Activated CD8-positive, alpha-beta memory T cell treated with anti-CD3 and anti-CD28 coated beads, Interleukin-2, amount 50 U/mL, for 24 hours (primary cell): ENCODE results near the gene LPIN3.
"Not testable (repeated sequence)": the region's sequence is repeated elsewhere in the genome, so short reads cannot be mapped to it uniquely, and the experiment has no call there.

Source experiments
- DNase-seq: peaks from one replicate; pipeline ENCODE4 v3.0.0-alpha.2; 2020; ENCODE audit errors: extremely low read depth

Gene LPIN3, protein sequence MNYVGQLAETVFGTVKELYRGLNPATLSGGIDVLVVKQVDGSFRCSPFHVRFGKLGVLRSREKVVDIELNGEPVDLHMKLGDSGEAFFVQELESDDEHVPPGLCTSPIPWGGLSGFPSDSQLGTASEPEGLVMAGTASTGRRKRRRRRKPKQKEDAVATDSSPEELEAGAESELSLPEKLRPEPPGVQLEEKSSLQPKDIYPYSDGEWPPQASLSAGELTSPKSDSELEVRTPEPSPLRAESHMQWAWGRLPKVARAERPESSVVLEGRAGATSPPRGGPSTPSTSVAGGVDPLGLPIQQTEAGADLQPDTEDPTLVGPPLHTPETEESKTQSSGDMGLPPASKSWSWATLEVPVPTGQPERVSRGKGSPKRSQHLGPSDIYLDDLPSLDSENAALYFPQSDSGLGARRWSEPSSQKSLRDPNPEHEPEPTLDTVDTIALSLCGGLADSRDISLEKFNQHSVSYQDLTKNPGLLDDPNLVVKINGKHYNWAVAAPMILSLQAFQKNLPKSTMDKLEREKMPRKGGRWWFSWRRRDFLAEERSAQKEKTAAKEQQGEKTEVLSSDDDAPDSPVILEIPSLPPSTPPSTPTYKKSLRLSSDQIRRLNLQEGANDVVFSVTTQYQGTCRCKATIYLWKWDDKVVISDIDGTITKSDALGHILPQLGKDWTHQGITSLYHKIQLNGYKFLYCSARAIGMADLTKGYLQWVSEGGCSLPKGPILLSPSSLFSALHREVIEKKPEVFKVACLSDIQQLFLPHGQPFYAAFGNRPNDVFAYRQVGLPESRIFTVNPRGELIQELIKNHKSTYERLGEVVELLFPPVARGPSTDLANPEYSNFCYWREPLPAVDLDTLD

DNA sequence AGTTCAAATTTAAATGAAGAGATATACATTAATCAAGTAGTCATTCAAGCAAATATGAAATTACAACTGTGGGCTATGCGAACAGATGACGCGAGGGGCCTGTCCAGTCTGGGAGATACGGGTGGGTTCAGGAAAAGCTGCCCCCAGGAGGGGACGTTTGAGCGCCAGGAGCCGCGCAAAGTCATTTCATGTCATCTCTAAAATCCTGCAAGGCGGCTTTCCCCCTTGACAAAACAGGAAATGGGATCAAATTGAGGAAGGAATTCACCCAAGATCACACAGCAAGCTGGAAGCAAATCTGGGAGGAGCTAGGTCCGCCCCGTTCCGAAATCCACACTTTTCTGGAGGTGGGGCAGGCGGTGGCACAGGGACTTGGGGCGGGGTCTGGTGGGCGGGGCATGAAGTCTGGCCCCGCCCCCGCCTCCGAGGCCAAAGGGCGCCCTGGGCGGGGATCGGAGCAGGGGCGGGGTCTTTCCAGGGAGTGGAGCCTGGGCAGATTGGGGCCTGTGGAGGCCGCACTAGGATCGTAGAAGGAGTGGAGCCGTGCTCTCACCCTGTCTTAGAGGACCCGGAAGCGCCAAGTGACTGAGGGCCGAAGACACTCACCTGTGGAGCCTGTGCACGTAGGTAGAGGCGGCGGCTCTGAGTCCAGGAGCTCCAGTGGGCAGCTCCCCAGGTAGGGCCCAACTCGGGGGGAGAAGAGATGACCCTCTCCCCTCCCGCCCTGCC is at the start of gene LPIN3:
Gene LPIN3 (plus strand): TSS at position 495 of the 729 bp plus-strand sequence. CDS start 4,983 bp downstream, outside the sequence.
- DNase-seq, result no peak

DNA sequence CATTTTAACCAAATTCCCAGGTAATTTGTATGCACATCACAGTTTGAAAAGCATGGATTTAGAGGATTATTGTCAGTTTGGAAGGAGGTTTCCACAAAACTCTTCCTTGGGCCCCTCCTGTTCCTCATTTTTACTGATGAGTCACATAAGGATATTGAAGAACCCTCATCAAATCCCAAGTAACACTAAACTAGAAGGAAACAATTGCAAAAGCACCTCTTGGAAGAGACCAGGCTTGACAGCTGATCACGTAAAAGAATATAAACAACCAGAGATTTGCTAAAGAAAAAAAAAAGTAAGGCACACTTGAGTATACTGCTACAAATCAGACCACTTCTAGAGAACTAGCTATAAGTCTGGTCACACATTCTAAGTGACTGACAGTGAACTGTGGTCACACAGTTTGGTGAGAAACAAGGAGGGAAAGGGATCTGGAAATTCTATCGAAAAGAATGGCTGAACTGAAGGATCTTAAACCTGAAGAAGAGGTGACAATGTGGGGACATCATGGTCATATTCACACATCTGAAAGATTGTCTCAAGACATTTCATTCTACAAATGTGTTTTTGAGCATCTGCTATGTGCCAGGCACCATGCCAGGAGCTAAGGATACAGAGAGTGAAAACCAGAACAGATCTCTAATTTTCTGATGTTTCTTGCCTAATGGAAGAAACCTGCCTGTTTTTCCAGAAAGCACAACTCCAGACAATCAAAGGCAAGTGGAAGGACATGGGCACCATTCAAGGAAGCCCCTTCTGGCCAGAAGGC is 47.2 kb upstream of the LPIN3 start:
- DNase-seq, result no peak

DNA sequence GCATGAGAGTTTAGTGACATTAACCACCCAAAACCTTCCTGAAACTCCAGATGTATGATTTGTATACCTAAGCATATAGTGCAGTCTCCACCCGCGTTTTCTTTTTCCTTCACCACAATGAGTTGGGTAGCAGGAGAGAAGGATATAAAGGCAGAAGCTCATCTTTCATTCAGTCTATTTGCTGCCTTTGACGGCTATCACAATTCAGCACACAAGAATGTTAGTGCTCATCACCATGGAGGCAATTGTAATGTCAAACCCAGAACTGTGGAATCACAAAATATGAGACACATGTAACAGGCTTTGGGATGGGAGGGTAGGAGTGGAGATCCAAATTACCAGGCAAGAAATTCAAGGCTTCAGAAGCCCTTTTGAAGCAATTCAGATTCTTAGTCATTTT is 40.7 kb upstream of the LPIN3 start:
- DNase-seq, result no peak

DNA sequence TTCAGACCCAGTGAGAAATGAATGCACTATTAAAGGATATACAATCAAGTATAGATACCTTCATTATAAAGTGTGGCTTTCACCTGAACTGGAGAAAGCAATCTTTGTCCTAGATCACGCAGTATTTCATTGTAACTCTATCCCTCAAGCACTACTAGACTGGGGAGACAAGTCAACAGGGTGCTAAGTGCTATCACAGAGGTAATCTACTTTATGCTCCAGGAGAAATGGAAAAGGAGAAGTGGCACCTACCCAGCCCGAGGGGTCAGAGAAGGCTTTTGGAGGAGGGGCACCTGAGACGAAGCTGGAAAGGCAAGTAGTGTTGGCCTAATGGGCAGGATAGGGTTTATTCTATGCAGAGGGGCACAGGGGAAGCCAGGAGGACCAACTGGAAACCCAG is 40.2 kb upstream of the LPIN3 start:
- DNase-seq, result no peak

DNA sequence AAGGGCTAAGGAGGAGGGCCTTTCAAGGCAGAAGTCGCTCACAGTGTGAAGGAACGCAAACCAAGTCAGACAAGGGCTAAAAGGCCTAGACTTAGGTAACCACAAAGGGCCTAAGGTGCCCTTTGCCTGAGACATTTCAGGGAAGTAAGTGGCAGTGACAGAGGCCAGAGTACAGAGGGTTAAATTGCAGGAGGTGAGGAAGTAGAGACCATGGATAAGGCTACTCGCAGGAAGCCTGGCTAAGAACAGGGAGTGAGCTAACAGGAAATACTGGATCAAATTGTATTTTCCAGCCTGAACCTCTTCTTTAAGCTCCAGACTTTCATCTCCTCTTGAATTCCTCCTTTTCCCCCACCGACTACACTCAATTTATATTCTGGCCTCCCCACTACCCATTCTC is 39.7 kb upstream of the LPIN3 start:
- DNase-seq, result no peak

DNA sequence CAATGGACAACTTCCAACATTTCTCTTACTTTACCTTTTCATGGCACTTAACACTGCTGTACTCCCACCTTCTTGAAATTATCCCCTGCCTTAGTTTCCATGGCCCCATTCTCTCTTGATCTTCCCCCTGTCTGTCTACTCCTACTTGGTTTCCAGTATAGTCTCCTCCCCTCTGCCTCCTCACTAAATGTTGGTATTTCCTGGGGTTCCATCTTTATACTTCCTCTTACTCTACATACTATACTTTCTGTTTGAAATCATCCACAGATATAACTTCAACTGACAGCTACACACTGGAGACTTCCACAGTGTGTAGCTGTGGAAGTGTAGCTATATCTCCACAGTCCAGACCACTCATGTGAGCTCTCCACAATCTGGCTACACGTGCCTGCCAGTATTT is 36.6 kb upstream of the LPIN3 start:
- no peak for DNase-seq

DNA sequence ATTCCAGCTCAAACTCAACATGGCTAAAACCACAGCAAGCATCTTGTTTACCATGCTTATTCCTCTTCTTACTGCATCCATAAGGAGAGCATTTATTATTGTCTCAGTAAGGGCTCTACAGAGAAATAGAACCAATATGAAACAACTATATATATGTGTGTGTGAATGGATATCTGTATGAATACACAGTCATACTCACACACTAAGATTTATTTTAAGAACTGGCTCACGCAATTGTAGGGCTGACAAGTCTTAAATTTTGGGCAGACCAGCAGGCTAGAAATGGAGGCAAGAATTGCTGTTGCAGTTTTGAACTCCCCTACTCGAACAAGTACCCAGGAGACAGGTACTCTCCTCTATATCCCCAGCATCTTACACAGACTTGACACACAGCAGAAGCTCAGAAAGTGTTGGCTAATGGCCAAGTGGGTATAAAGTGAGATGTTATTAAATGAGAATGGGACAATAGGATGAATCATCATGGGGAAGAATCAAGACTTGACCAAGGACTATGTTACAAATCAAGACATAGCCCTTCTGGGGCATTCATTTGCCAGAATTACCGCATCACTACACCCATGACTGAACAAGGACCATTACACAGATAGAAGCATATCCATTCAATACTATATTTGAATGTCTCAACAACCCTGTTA is 36.1 kb upstream of the LPIN3 start:
- DNase-seq, result no peak

DNA sequence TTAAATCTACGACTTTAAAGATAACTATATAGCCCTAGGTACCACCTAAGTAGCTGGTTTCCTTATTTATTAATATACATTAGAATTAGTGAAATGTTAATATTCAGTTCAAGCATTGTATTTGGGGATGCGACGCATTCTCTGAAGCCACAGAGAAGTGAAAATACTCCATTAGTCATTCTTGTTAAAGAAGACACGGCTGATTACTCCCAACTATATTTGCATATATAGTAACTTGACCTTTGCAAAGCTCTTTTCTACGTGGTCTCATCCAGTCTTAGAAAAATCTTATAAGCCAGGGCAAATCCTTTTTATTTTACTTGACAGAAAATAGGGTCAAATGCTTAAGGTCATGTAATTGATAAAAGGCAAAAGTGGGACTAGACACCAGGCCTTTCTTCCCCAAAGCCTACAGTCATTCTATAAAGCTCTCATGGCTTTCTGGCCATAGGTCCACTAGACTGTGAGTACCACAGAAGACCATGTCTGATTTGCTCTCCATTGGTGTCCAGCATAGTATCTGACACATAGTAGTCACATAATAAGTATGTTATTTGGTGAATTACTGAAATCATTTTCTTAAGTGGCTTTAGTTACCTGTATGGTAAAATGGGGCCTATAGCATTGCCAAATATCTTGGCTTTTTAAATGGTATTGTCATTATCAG is 34.4 kb upstream of the LPIN3 start:
- no peak for DNase-seq

DNA sequence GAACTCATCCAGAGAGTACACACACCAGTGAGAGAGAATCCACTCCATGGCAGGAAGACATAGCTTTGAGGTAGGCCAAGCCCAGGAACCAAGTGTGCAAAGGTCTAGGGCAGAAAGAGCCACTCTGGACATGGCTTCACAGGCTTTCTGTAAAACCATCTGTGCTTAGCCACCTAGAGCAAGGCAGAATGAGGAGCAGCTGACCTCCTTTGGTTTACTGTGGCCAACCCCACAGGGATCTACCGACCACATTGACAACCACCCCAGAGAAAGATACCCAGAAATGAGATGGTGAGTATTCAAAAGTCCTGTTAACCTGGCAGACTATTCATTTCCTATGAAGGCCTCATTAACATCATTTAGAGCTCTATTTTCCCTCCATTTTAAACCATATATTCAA is 33.6 kb upstream of the LPIN3 start:
- no peak for DNase-seq

DNA sequence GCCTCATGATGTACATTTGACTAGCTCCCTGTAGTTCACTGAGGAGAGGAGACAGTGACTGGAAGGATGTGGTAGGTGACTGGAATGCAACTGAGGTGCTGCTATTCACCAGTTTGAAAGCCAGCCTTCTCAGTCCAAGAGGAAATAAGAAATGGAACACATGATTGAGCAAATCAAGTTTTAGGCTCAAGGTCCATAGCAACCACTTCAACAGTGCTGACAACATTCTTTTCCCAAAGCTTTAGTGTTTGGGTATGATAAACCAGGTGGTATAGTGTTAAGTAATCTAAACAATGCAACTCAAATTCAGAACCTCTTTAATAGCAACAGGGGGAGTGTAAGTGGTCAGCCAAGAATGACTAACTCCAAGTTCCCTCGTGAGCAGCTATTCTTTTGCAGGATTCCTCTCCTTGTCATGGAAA is 32.3 kb upstream of the LPIN3 start:
- no peak for DNase-seq

DNA sequence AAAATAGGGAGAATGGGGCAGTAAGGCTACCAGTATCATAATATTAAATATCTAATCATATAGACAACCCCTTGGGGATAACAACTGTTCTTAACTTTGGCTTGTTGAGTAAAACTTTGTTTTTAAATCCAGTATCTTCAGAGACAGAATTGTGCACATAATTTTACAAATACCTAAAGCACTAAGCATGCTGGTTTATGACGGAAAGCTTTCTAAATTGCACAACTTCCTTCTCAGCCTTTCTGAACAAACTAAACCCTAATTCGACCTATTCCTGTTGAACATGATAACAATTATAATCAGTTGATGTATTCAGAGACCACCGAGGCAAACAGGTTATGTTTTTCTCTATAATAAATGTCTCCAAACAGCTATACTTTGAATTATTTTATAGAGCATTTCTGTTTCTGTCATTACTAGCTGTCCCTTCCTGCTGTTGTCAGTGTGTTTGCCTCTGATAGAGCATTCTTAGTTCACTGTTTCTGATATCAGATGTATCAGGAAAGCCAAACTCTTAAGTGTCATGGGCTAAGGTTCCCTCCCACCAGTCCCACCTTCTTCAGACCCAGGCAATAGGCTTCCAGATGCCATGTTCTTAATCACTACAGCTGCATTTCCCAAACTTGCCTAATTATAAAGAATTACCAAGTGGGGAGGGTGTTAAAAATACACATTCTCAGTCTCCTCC is 31.8 kb upstream of the LPIN3 start:
- DNase-seq, result no peak

DNA sequence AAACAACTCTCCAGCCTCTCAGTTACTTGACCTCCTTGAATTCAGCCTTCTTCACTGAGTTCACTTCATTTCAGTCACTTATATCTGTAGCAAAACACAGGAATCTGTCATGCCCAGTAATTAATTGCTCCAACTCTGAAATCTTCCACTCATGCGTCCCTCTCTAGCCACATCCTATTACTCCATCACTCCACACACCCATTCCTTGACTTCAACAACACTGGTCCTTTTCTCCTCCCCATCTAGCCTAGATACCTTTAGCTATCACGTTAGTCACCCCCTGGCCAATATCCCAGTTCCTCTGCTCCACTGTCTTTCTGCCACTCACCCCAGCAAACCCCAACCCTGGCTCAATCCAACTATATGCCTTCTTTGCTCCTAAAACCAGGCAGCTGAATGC is 30.8 kb upstream of the LPIN3 start:
- DNase-seq, result no peak

DNA sequence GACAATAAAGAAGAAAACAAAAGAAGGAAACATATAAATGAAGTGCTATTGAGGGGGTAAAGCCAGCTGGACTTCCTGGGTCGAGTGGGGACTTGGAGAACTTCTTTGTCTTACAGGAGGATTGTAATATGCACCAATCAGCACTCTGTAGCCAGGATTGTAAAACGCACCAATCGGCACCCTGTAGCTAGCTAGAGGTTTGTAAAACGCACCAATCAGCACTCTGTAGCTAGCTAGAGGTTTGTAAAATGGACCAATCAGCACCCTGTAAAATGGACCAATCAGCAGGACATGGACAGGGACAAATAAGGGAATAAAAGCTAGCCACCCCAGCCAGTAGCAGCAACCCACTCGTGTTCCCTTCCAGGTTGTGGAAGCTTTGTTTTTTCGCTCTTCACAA is 28.6 kb upstream of the LPIN3 start:
- not testable (repeated sequence) for DNase-seq

DNA sequence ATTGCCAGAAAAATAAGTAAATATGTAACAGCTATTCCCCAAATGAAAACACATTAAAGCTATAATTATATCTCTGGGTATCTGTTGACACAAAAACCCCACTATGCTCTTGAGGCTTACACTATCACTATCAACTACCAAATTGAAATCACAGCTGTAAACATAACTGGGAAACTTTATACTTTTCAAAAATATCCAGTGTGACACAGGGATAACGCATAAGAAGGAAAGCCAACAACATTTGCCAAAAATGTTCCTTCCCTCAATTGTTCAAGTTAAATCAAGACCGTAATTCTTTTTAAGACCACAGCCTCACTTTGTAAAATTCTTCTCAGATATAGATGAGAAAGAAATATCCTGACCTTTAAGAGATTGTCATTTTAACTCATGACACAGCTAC is 26.2 kb upstream of the LPIN3 start:
- DNase-seq, result no peak

DNA sequence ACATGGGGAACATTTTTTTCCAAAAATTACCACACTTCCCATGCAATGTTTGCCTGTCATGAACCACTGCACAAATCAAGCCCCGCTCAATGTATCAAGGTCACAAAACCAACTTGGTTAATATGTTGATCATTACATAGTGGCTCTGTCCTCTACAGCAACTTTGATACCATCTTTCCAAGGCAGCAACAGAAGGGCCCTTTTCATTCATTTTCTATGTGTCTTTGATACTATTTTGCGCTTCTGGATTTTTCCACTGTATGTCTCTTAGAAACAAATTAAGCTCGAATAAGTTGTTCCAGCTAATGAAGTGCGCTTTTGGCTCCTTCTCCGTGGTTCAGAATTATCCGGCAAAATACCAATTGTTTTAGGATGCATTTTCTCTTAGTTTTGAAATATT is 24.6 kb upstream of the LPIN3 start:
- no peak for DNase-seq

DNA sequence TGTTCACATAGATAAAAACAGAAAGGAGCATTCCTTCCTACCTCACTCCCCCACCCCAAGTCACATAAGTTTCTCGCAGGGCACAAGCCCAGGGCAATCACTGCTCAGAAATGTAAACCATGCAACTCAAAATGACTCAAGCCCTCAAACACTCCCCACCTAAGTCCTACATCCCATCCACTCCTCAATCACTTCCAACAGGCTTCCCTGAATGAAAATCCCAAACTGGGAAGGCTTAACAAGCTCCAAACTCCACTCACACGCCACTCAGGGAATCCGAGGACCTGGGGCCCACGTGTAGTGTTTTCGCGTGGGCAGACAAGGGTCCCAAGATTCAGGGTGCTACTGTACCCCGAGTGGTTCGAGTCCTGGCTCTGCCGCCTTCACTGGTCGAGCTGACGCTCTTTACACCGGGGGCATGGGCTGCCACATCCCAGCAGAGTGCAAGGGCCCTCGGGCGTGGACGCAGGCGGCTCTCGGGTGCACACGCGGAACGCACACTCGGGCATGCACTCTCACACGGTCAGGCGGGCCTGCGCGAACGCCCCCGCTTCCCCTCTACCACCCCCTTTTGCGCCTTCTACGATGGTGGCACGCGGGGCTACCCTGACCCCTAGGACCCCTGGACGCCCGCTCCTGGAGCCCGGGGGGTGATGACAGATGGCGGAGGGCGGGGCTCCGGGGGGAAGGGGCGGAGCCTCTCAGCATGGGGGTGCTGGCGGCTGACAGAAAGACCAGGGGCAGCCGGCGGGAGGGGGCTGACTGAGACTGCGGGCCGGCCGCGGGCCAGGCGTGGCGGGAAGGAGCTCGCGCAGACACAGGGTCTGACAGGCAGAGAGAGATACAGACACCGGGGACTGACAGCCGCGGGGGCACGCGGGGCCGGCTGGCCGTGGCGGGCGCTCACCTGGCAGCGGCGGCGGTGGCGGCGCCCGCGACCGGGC is 23.7 kb upstream of the LPIN3 start:
- peak; percentile 40 for DNase-seq

DNA sequence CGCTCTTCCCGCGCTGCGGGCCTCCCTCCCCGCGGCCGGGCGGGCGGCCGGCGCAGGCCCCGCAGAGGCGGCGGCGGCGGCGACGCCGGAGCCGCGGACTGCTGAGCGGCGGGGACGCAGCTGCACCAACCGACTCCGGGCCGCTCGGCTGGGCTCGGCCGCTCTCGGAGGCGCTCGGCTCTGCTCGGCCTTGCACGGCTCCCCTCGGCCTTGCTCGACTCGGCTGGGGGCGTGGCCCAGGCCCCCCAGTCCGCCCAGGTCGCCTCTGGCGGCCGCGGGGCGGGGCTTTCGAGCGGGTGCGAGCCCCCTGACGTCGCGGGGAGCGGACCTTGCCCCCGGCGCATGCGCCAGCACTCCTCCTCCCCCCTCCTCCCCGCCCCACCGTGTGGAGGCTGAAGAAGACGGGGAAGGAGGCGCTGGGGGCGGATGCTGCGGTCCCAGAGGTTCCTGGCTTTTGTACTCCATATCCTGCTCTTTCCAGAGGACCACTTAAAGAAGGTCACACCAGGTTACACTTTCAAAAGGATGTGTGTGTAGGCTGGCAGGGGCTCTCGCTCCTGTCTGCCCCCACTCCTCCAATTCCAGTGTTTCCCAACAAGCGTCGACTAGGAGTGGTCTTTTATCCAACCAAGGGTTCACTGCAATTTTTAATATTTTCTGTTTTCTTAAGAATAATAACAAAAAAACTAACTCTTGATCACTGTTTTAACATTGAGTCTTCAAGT is 22.9 kb upstream of the LPIN3 start, which contains the start of gene ZHX3:
Gene ZHX3 (minus strand): TSS at position 186 of the 725 bp plus-strand sequence. CDS start 112,815 bp downstream, outside the sequence.
- DNase-seq, result peak; percentile 84

DNA sequence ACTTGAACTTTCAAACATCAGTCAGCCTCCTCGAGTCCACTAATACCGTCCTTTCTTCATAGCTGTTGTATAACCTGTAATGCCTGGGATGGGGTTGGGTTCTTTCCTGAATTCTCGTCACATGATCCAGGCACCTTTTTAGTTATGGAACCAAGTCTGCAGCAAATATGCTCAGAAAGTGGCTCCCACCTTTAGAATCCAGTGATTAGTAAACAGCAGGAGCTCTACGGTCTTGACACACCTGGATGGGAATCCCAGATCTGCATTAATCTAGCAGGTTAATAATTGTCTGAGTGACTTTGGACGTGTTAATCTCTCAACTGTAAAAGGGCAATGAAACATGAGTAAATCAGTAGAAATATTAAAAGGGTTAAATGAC is 22.4 kb upstream of the LPIN3 start:
- no peak for DNase-seq
